CD4-positive, alpha-beta T cell treated with Interleukin-4 for 1 hour (primary cell): ENCODE results near the gene RET.

Source experiments
- DNase-seq, 2 donors: peaks; one replicate each; pipeline ENCODE4 v3.0.0-alpha.2; 2020 to 2022

The RET gene

DNA sequence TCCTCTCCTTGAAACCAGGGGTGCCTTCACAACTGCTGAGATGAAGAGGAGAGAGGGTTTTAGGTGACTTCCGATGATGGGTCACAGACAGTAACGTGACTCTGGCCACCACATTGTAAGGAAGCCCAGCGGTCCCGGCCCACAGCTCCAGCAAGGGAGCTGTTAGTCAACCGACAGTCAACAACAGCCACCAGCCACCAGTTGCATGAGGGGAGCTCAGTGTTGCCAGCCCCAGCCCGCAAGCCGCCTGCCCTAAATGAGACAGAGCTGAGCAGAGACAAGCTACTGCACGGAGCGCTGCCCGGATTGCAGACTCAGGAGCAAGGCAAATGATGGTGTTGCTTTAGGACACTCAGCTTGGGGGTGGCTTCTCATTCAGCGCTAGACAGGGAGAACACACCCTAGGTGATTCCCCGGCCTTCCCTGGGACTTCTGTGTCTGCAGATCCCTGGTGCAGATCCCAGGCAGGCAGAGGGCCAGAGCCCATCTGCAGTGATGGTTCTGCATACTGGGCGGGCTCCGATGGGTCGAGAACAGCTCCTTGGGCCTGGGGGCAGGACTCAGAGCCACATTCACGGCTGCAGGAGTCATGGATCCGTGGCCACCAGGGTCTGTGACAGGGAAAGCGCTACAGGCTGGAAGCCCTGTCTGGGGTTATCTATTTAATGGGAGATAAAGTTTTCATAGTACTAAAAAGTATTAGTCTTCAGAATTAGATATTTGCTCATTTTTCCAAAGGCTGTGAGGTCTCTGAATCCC, 14.3 kb upstream of the RET start:
- DNase-seq: no peak

DNA sequence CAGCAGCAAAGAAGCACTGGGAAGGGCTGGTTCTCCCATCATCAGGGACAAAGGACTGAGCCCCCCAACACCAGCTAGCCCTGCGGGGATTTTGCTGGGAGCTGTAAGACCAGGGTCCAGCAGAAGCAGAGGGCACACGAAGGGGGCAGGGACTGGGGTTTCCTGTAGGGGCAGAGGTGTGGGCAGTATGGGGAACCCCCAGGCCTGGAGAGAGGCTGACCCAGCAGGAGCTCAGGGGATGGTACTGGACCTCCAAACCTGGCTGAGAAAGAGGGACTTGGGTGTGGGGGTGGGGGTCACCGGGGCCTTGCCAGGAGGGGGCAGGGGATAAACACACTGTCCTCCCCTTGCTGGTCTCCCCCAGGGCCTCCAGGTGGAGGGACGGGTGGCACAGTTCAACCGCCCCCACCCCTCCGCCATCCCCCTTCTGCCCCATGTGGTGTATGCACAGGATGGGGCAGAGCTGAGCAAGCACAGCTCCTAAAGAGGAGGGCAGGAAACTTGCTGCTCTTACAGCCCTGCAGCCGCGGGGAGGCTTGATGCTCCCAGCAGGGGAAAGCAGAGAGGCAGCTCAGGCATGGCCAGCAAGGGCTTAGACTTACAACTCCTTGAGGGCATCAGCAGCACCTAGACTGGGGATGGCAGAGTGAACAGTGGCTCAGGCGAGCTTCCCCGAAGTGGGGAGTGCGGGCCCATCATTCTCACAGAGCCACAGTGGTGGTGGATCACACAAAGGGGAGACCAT, 12.4 kb upstream of the RET start:
- no peak for DNase-seq

- DNase-seq: no peak
These were observed 11.6 kb upstream of the RET start for GRCh38 chr10:43065234-43065633.

GRCh38 chr10:43065761-43066160, 11.1 kb upstream of the RET start:
- no peak for DNase-seq

- DNase-seq: no peak
These were observed 10.4 kb upstream of the RET start for GRCh38 chr10:43066481-43066880.

GRCh38 chr10:43067391-43068135, 9.3 kb upstream of the RET start:
- no peak for DNase-seq

DNA sequence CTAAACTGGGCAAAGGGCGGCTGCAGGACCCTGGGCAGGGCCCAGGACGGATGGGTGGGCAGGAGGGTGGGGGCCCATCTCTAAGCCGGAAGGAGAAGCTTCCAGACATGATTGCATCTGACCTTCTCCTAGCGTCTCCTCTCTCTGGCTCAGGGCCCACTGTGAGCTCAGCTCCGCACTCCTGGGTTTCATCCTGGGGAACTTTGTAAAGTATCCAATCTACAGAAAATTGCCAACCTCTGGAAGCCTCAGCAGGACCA, 8.8 kb upstream of the RET start:
- no peak for DNase-seq

DNA sequence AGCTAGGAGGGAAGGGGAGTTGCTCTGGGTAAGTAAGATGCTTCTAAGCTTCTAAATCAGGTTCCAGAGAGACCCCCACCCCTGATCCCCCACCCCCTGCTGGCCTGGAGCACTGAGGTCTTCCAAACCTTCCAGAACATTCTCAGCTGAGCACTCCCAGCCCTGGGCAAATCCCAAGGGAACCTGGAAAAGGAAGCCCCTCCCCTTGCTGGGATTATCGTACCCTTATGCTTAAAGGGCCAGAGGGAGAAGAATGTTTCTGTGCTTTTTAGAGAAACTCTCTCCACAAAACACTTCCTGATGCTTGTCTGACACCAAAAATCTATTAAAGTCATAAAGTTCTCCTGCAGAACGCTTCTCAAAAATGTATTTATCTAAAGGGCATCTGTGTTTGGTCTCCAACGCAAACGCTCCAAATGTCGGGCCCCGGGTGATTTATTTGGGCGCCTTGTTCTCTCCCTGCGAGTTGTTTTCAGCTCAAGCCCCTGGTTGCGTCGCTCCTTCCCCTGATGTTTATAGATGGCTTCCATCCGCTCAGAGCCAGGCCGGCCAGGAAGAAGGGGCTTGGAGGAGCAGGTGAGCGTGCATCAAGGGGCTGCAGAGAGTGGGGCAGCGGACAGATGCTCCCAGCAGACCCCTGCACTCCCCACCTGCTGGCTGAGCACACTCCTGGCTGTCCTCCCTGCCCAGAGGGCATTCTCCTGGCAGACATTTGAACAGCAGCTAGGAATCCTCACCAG, 8.2 kb upstream of the RET start:
- DNase-seq: no peak

DNA sequence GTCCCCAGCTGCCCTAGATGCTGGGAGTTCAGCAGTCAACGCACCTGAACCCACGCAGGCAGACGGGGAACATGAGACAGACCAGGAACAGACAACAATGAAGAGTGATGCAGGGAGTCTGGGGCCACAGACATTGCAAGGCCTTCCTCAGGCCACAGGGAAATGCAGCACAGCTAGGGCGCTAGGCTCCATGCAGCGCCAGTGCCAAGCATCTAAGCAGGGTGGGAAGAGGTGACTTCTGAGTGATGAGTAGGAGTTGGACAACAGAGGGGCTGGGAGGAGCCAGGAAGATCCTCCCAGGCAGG, 7.7 kb upstream of the RET start:
- DNase-seq: no peak

GRCh38 chr10:43069579-43069978, 7.3 kb upstream of the RET start:
- no peak for DNase-seq

- no peak for DNase-seq
These were observed 6.5 kb upstream of the RET start for GRCh38 chr10:43070121-43071085.

- DNase-seq: no peak
These were observed 4.8 kb upstream of the RET start for GRCh38 chr10:43071865-43072650.

DNA sequence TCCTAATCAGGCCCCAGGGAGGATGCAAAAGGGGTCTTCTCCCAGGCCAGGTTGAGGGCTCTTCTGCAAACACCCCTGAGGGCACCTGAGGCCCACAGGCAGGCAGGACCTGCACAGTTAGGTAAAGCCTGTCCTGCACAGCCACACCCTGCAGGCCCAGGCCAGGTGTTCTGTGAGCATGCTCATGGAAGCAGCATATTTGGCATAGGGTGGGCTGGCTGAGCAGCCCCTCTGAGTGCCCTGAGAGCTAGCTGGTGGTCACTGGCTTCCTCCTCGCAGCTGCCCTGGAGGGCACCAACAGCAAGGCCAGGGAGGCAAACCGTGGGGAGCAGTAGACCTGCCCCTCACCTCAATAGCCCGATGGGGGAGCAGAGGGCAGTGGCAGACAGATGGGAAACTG, 3.7 kb upstream of the RET start:
- no peak for DNase-seq

DNA sequence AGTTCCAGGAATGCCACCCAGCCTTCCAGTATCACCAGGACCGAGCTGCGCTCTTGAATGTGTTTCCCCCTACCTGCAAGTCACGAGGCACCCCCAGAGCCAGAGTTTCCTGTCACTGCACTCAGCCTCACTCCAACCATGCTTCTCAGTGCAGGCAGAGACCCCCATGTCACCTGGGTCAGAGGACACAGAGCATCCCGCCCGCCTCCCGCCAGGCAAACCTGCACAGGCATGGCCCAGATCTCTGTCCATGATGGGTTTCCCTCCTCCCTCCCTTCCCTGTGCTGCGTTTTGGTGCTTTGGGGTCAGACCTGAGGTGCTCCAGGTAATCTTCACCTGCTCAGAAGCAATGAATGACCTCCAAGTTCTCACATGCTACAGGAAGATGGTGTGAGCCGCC, 3.1 kb upstream of the RET start:
- no peak for DNase-seq

GRCh38 chr10:43074409-43074808, 2.5 kb upstream of the RET start:
- no peak for DNase-seq

DNA sequence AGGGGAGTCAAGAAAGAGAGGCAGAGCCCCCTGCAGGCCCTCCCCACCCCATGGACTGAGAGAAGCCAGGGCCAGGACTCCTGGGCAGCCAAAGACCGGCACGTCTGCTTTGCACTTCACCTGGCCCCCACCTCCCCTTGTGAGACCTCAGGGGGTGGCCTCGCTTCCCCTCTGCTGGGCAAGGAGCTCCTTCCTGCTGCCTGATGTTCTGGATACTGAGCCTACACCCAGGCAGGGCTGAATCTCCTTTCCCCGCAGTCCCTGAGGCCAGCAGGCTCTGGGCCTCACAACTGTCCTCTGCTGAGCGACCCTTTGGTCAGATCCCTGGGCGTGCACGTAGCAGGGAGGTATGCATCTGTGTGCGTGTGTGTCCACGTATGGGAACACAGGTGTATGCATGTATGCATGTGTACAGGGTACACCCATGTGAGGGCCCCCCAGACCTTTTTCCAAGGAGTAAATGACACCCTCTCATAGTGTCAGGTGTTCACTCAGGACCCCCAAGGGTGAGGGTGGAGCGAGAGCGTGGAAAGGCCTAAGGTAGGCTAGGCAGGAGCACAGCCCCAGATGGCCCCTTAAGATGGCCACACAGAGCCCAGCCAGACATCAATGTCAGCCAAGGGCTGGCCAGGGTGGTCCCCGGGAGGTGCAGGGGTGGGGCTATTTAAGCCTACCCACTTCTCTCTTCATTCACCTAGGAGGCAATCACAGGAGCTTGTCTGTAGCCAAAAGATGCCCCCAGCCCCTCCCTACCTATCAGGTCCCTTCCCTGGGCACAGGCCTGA, 1.9 kb upstream of the RET start:
- DNase-seq: no peak

DNA sequence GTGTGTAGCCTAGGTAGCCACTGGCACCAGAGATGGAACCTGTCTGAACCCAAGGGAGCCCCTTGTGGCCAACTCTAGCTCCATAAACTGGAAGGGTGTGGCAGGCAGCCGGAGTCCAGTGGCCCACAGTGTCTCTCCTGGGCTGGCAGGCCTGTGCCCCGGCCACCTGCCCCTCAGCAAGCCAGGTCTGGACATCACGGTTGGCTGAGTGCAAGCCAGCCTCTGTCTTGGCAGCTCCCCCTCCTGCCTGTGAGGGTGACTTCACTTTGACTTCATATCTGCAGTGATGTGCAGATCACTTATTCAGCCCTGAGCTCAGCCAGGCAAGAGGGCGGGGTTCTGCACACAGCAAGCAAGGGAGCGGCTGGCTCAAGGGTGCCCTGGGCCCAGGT, 1.3 kb upstream of the RET start:
- DNase-seq: no peak

- no peak for DNase-seq
These were observed 476 bp upstream of the RET start for GRCh38 chr10:43076311-43076875.

- DNase-seq: no peak
These were observed 727 bp downstream of the RET start for GRCh38 chr10:43077421-43078171.
